ENCODE measurements around the gene ALDH7A1.
A peak's percentile ranks its signal among the peaks of the same experiment; 100 is the strongest.
"Not testable (repeated sequence)": the region's sequence is repeated elsewhere in the genome, so short reads cannot be mapped to it uniquely, and the experiment has no call there.

ALDH7A1 gene

GRCh38 chr5:126531543-126532120 is 63.4 kb downstream of the ALDH7A1 start:
- DNase-seq, result no peak

- DNase-seq, result no peak
Observed at GRCh38 chr5:126527892-126528291, 67.1 kb downstream of the ALDH7A1 start.

- no peak for DNase-seq
Observed at GRCh38 chr5:126527158-126527557, 67.9 kb downstream of the ALDH7A1 start.

- no peak for DNase-seq
Observed at GRCh38 chr5:126526493-126526892, 68.5 kb downstream of the ALDH7A1 start.

GRCh38 chr5:126525630-126526245 is 69.3 kb downstream of the ALDH7A1 start:
- no peak for DNase-seq

- DNase-seq, result no peak
Observed at GRCh38 chr5:126523818-126524510, 71.1 kb downstream of the ALDH7A1 start.

- DNase-seq, result no peak
Observed at GRCh38 chr5:126521130-126521529, 73.9 kb downstream of the ALDH7A1 start.

- no peak for DNase-seq
Observed at GRCh38 chr5:126520593-126520953, 74.4 kb downstream of the ALDH7A1 start.

GRCh38 chr5:126519637-126520592 is 75.1 kb downstream of the ALDH7A1 start:
- DNase-seq, result no peak

- not testable (repeated sequence) for DNase-seq
Observed at GRCh38 chr5:126519223-126519622, 75.8 kb downstream of the ALDH7A1 start.

GRCh38 chr5:126516852-126517251 is 78.2 kb downstream of the ALDH7A1 start:
- no peak for DNase-seq

- DNase-seq, result no peak
Observed at GRCh38 chr5:126516133-126516532, 78.9 kb downstream of the ALDH7A1 start.

- DNase-seq, result no peak
Observed at GRCh38 chr5:126515337-126515736, 79.7 kb downstream of the ALDH7A1 start.

- no peak for DNase-seq
Observed at GRCh38 chr5:126514558-126515141, 80.4 kb downstream of the ALDH7A1 start.

- DNase-seq, result no peak
Observed at GRCh38 chr5:126514131-126514557, 80.9 kb downstream of the ALDH7A1 start.

GRCh38 chr5:126513703-126514102 is 81.3 kb downstream of the ALDH7A1 start:
- DNase-seq, result no peak

- DNase-seq, result no peak
Observed at GRCh38 chr5:126513302-126513701, 81.7 kb downstream of the ALDH7A1 start.

GRCh38 chr5:126512451-126512850 is 82.6 kb downstream of the ALDH7A1 start:
- no peak for DNase-seq

GRCh38 chr5:126511961-126512360 is 83.1 kb downstream of the ALDH7A1 start:
- DNase-seq, result no peak

- DNase-seq, result no peak
Observed at GRCh38 chr5:126509339-126509738, 85.7 kb downstream of the ALDH7A1 start.

- DNase-seq, result peak; percentile 39
Observed at GRCh38 chr5:126508962-126509279, 86.1 kb downstream of the ALDH7A1 start.

GRCh38 chr5:126508251-126508961 is 86.6 kb downstream of the ALDH7A1 start:
- no peak for DNase-seq
